Fibroblast of mammary gland (primary cell): ENCODE measurements around the gene DLL3.

Experiments used
- DNase-seq: peaks from one replicate; pipeline ENCODE4 v3.0.0-alpha.2; 2010; ENCODE audit warnings: low read depth
- H3K4me3 ChIP-seq: 2 replicates; pipeline ENCODE4 v1.5.1; 2011; ENCODE audit warnings: low read depth, mild to moderate bottlenecking, low read length, moderate library complexity; ENCODE audit not compliant: control insufficient read depth
- TF ChIP-seq, protein P1 (sequence below): conservative IDR thresholded peaks from 2 replicates; pipeline ENCODE4 v1.5.1; 2011; ENCODE audit warnings: low read depth, low read length, inconsistent platforms; ENCODE audit not compliant: control insufficient read depth, insufficient read depth

DLL3 gene

DNA sequence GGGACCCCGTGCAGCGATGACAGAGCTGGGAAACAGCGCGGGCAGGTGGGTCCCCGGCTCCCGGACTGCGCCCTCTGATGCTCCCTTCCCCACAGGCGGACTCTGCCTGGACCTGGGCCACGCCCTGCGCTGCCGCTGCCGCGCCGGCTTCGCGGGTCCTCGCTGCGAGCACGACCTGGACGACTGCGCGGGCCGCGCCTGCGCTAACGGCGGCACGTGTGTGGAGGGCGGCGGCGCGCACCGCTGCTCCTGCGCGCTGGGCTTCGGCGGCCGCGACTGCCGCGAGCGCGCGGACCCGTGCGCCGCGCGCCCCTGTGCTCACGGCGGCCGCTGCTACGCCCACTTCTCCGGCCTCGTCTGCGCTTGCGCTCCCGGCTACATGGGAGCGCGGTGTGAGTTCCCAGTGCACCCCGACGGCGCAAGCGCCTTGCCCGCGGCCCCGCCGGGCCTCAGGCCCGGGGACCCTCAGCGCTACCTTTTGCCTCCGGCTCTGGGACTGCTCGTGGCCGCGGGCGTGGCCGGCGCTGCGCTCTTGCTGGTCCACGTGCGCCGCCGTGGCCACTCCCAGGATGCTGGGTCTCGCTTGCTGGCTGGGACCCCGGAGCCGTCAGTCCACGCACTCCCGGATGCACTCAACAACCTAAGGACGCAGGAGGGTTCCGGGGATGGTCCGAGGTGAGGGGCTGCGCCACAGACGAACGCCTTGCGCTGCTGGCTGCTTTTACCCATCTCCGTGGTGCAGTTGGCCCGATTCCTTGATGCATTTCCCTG, 8.4 kb downstream of the DLL3 start:
- TF ChIP-seq, protein P1, sequence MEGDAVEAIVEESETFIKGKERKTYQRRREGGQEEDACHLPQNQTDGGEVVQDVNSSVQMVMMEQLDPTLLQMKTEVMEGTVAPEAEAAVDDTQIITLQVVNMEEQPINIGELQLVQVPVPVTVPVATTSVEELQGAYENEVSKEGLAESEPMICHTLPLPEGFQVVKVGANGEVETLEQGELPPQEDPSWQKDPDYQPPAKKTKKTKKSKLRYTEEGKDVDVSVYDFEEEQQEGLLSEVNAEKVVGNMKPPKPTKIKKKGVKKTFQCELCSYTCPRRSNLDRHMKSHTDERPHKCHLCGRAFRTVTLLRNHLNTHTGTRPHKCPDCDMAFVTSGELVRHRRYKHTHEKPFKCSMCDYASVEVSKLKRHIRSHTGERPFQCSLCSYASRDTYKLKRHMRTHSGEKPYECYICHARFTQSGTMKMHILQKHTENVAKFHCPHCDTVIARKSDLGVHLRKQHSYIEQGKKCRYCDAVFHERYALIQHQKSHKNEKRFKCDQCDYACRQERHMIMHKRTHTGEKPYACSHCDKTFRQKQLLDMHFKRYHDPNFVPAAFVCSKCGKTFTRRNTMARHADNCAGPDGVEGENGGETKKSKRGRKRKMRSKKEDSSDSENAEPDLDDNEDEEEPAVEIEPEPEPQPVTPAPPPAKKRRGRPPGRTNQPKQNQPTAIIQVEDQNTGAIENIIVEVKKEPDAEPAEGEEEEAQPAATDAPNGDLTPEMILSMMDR, result no peak
- DNase-seq, result peak; percentile 59
- peak overlapping the region; percentile 44 for H3K4me3 ChIP-seq

- TF ChIP-seq, protein P1, result no peak
- DNase-seq, result no peak
- H3K4me3 ChIP-seq, result peak overlapping the region; percentile 44
Observed at GRCh38 chr19:39507715-39508364, 9.1 kb downstream of the DLL3 start.

- DNase-seq, result no peak
- no peak overlapping the region for H3K4me3 ChIP-seq
- TF ChIP-seq, protein P1, result no peak
Observed at GRCh38 chr19:39508629-39509028, 9.9 kb downstream of the DLL3 start.

GRCh38 chr19:39509233-39509632, 10.5 kb downstream of the DLL3 start:
- TF ChIP-seq, protein P1, result no peak
- H3K4me3 ChIP-seq, result no peak overlapping the region
- no peak for DNase-seq

DNA sequence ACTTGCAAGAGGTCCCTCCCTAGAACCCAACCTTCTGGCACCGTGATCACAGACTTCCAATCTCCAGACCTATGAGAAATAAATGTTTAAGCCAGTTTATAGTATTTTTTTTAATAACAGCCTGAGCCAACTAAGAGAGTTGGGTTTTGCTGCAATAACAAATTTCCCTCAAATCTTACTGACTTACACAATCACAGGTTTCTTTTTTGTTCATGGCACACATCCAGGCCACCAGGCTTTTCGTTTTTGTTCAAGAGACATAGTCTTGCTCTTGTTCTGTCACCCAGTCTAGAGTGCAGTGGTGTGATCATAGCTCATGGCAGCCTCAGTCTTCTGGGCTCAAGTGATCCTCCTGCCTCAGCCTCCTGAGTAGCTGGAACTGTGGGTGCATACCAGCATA, 14.2 kb downstream of the DLL3 start:
- DNase-seq, result no peak
- TF ChIP-seq, protein P1, result no peak

GRCh38 chr19:39514840-39515550, 16.2 kb downstream of the DLL3 start, which contains the start of gene SELENOV:
Gene SELENOV (plus strand): TSS chr19:39515139. CDS start chr19:39515213, 74 bp downstream.
- no peak within 1 kb of the TSS for H3K4me3 ChIP-seq
- DNase-seq, result no peak
- TF ChIP-seq, protein P1, result no peak

More for the DNA sequence above, 14.2 kb downstream of the DLL3 start:
- H3K4me3 ChIP-seq, result no peak overlapping the region
